Measurements from ENCODE around the gene GGA1.
A peak's percentile ranks its signal among the peaks of the same experiment; 100 is the strongest.
"Not testable (repeated sequence)": the region's sequence is repeated elsewhere in the genome, so short reads cannot be mapped to it uniquely, and the experiment has no call there.

GGA1 gene

GRCh38 chr22:37656583-37656982 lies 47.9 kb downstream of the GGA1 start:
- not testable (repeated sequence) for DNase-seq

GRCh38 chr22:37657590-37658132 lies 49.0 kb downstream of the GGA1 start:
- DNase-seq = no peak

- DNase-seq = peak; percentile 99
Measured at GRCh38 chr22:37658133-37659065, 49.8 kb downstream of the GGA1 start, which contains the start of gene PDXP. TSS of gene PDXP (plus strand) at chr22:37658723. CDS start at chr22:37658783, 60 bp downstream.

- no peak for DNase-seq
Measured at GRCh38 chr22:37659066-37659896, 50.6 kb downstream of the GGA1 start.

- DNase-seq = no peak
Measured at GRCh38 chr22:37659897-37660708, 51.5 kb downstream of the GGA1 start.

GRCh38 chr22:37660709-37661045 lies 52.0 kb downstream of the GGA1 start:
- no peak for DNase-seq

- peak; percentile 33 for DNase-seq
Measured at GRCh38 chr22:37661160-37661924, 52.7 kb downstream of the GGA1 start.

GRCh38 chr22:37662039-37662438 lies 53.4 kb downstream of the GGA1 start:
- DNase-seq = no peak

- DNase-seq = no peak
Measured at GRCh38 chr22:37663521-37664140, 55.0 kb downstream of the GGA1 start.

- DNase-seq = no peak
Measured at GRCh38 chr22:37664249-37665101, 55.8 kb downstream of the GGA1 start.

- no peak for DNase-seq
Measured at GRCh38 chr22:37665487-37665886, 56.9 kb downstream of the GGA1 start.

GRCh38 chr22:37669586-37669985 lies 61.0 kb downstream of the GGA1 start:
- DNase-seq = no peak

- no peak for DNase-seq
Measured at GRCh38 chr22:37672206-37672919, 63.7 kb downstream of the GGA1 start.

GRCh38 chr22:37672920-37673455 lies 64.4 kb downstream of the GGA1 start:
- DNase-seq = no peak

- DNase-seq = no peak
Measured at GRCh38 chr22:37674248-37674647, 65.6 kb downstream of the GGA1 start.

- DNase-seq = peak; percentile 60
Measured at GRCh38 chr22:37674951-37675929, 66.6 kb downstream of the GGA1 start, which contains the start of gene LGALS1. TSS of gene LGALS1 (plus strand) at chr22:37675636. CDS start at chr22:37675703, 67 bp downstream.

- DNase-seq = peak; percentile 24
Measured at GRCh38 chr22:37675930-37676735, 67.5 kb downstream of the GGA1 start.

Data from activated gamma-delta T cell treated with Interleukin-2 at 50 U/mL for 16 hours (primary cell).